Panc1 (cell line): ENCODE measurements around the gene MAPKAP1.

Experiments used
- POLR2AphosphoS5 ChIP-seq: IDR thresholded peaks from 2 replicates; pipeline ENCODE4 v1.6.1; 2012; ENCODE audit warnings: mild to moderate bottlenecking, low read depth, low read length, moderate library complexity
- SIN3A ChIP-seq: IDR thresholded peaks from 2 replicates; pipeline ENCODE4 v1.6.1; 2012; ENCODE audit warnings: low read depth, mild to moderate bottlenecking, low read length, moderate library complexity, borderline replicate concordance; ENCODE audit not compliant: insufficient read depth
- TCF7L2 ChIP-seq: IDR thresholded peaks from 2 replicates; pipeline ENCODE4 v1.6.1; 2011; ENCODE audit warnings: mild to moderate bottlenecking, low read depth, low read length, inconsistent platforms
- TF ChIP-seq, protein P1 (sequence below): fragments of 450-650 bp; IDR thresholded peaks from 2 replicates; pipeline ENCODE4 v1.5.1; 2017; ENCODE audit warnings: mild to moderate bottlenecking
- TF ChIP-seq, protein P2 (sequence below), 2 experiments: IDR thresholded peaks; 2 replicates each; pipeline ENCODE4 v1.6.1; 2011 to 2012; ENCODE audit warnings: low read depth in 2 of 2, control low read depth in 1 of 2, low read length in 1 of 2, mild to moderate bottlenecking in 1 of 2, moderate library complexity in 1 of 2; ENCODE audit not compliant: insufficient read depth in 1 of 2

DNA sequence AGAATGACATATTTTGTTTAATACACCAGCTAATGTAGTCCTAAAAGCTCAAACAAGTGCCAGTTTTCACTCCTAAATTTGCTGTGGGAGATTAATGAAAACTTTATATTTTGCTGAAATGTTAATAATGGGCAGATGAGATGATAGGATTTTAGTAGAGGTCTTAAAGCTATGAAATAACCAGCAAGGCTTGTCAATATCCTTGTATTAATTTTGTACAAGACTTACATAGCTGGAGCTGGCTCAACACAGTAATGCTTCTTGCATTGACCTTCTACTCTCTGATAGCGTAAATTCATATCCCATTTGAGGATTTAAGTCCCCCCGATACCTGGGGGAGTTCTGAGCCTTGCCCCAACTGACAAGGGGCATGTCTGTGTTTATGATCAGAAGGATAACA lies 219.2 kb downstream of the MAPKAP1 start:
- TF ChIP-seq POLR2AphosphoS5 (no peak), TCF7L2 (no peak), SIN3A (no peak)
- TF ChIP-seq, protein P1, sequence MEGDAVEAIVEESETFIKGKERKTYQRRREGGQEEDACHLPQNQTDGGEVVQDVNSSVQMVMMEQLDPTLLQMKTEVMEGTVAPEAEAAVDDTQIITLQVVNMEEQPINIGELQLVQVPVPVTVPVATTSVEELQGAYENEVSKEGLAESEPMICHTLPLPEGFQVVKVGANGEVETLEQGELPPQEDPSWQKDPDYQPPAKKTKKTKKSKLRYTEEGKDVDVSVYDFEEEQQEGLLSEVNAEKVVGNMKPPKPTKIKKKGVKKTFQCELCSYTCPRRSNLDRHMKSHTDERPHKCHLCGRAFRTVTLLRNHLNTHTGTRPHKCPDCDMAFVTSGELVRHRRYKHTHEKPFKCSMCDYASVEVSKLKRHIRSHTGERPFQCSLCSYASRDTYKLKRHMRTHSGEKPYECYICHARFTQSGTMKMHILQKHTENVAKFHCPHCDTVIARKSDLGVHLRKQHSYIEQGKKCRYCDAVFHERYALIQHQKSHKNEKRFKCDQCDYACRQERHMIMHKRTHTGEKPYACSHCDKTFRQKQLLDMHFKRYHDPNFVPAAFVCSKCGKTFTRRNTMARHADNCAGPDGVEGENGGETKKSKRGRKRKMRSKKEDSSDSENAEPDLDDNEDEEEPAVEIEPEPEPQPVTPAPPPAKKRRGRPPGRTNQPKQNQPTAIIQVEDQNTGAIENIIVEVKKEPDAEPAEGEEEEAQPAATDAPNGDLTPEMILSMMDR = no peak
- TF ChIP-seq, protein P2, sequence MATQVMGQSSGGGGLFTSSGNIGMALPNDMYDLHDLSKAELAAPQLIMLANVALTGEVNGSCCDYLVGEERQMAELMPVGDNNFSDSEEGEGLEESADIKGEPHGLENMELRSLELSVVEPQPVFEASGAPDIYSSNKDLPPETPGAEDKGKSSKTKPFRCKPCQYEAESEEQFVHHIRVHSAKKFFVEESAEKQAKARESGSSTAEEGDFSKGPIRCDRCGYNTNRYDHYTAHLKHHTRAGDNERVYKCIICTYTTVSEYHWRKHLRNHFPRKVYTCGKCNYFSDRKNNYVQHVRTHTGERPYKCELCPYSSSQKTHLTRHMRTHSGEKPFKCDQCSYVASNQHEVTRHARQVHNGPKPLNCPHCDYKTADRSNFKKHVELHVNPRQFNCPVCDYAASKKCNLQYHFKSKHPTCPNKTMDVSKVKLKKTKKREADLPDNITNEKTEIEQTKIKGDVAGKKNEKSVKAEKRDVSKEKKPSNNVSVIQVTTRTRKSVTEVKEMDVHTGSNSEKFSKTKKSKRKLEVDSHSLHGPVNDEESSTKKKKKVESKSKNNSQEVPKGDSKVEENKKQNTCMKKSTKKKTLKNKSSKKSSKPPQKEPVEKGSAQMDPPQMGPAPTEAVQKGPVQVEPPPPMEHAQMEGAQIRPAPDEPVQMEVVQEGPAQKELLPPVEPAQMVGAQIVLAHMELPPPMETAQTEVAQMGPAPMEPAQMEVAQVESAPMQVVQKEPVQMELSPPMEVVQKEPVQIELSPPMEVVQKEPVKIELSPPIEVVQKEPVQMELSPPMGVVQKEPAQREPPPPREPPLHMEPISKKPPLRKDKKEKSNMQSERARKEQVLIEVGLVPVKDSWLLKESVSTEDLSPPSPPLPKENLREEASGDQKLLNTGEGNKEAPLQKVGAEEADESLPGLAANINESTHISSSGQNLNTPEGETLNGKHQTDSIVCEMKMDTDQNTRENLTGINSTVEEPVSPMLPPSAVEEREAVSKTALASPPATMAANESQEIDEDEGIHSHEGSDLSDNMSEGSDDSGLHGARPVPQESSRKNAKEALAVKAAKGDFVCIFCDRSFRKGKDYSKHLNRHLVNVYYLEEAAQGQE (IDR thresholded peaks at IDR 0.05; ENCODE audit: insufficient read depth in 1 of 2, low read depth in 2 of 2, low read length in 1 of 2) = no peak
